ENCODE measurements around the gene ASTN2.
"Not testable (repeated sequence)": the region's sequence is repeated elsewhere in the genome, so short reads cannot be mapped to it uniquely, and the experiment has no call there.

The ASTN2 gene

DNA sequence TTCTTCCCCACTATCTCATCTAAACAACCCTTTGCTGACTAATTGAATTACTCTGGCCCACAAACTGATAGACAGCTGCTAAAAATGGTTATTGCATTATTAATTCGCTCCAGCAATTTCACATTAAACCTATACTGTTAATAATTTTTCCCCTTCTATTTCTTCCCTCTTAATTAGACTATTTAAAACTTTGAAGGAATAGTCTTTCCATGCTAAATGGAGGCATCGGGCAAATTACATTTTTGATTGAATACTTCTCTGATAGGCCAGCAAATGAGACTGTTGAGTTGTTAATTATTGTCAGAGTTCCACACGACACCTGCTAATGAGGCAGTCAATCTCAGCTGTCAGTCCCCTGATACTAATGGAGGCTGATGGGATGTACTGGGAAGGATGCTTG is 485.2 kb downstream of the ASTN2 start:
- H3K27me3 ChIP-seq (ENCODE audit: insufficient read depth, insufficient read length): no peaks in the 10 kb centered on the region
- peaks cover 5% of the 10 kb centered on the region for H3K4me1 ChIP-seq (ENCODE audit: insufficient read depth, insufficient read length)
- DNase-seq (ENCODE audit: low read depth, low spot score): no peak
- no peaks in the 10 kb centered on the region for H3K9me3 ChIP-seq (ENCODE audit: insufficient read depth, low read length)
- no peaks in the 10 kb centered on the region for H3K36me3 ChIP-seq (ENCODE audit: insufficient read depth, insufficient read length, low read length)
- H3K9ac ChIP-seq (ENCODE audit: insufficient read length, low read depth): no peak overlapping the region
- H3K4me3 ChIP-seq (ENCODE audit: insufficient read length, low read depth): no peak overlapping the region
- no peak for TF ChIP-seq YY1 (IDR thresholded peaks at IDR 0.05; ENCODE audit: insufficient read depth, insufficient read length)
- TF ChIP-seq SUZ12 (IDR thresholded peaks at IDR 0.05; ENCODE audit: extremely low read depth, insufficient read depth, insufficient read length): no peak
- TF ChIP-seq ZNF274 (IDR thresholded peaks at IDR 0.05; ENCODE audit: low read depth, low read length): no peak

- no peak for TF ChIP-seq SUZ12 (IDR thresholded peaks at IDR 0.05; ENCODE audit: extremely low read depth, insufficient read depth, insufficient read length)
- no peak for TF ChIP-seq YY1 (IDR thresholded peaks at IDR 0.05; ENCODE audit: insufficient read depth, insufficient read length)
- no peak for TF ChIP-seq ZNF274 (IDR thresholded peaks at IDR 0.05; ENCODE audit: low read depth, low read length)
- no peak overlapping the region for H3K9ac ChIP-seq (ENCODE audit: insufficient read length, low read depth)
- peaks cover 5% of the 10 kb centered on the region for H3K4me1 ChIP-seq (ENCODE audit: insufficient read depth, insufficient read length)
- H3K4me3 ChIP-seq (ENCODE audit: insufficient read length, low read depth): no peak overlapping the region
- no peaks in the 10 kb centered on the region for H3K27me3 ChIP-seq (ENCODE audit: insufficient read depth, insufficient read length)
- no peaks in the 10 kb centered on the region for H3K36me3 ChIP-seq (ENCODE audit: insufficient read depth, insufficient read length, low read length)
- no peaks in the 10 kb centered on the region for H3K9me3 ChIP-seq (ENCODE audit: insufficient read depth, low read length)
- peak; percentile 80 for DNase-seq (ENCODE audit: low read depth, low spot score)
These were observed 486.0 kb downstream of the ASTN2 start for GRCh38 chr9:116928884-116929283.

GRCh38 chr9:116928289-116928688 is 486.6 kb downstream of the ASTN2 start:
- Histone ChIP-seq H3K9ac (ENCODE audit: insufficient read length, low read depth) (no peak overlapping the region), H3K36me3 (ENCODE audit: insufficient read depth, insufficient read length, low read length) (no peaks in the 10 kb centered on the region), H3K4me1 (ENCODE audit: insufficient read depth, insufficient read length) (peaks cover 5% of the 10 kb centered on the region), H3K9me3 (ENCODE audit: insufficient read depth, low read length) (no peaks in the 10 kb centered on the region), H3K27me3 (ENCODE audit: insufficient read depth, insufficient read length) (no peaks in the 10 kb centered on the region), H3K4me3 (ENCODE audit: insufficient read length, low read depth) (no peak overlapping the region)
- no peak for DNase-seq (ENCODE audit: low read depth, low spot score)
- TF ChIP-seq ZNF274 (IDR thresholded peaks at IDR 0.05; ENCODE audit: low read depth, low read length): no peak
- no peak for TF ChIP-seq SUZ12 (IDR thresholded peaks at IDR 0.05; ENCODE audit: extremely low read depth, insufficient read depth, insufficient read length)
- no peak for TF ChIP-seq YY1 (IDR thresholded peaks at IDR 0.05; ENCODE audit: insufficient read depth, insufficient read length)

DNA sequence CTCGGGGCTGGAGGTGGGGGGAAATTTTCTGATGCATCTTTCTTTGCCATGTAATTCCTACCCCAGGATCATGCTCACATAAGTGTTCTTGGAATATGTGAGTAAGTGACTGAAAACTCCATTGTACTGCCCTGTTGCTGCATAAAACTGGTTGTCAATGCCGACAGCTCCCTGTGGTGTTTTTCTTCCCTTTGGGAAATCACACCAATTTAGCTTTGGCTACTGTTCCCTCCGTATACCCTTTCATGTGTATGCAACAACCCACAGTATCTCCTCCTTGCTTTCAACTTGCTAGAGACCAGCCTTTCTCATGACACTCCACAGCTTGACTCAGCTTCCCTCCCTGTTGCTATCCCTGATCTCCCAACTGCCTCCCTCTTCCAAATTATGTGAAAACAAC is 487.1 kb downstream of the ASTN2 start:
- H3K27me3 ChIP-seq (ENCODE audit: insufficient read depth, insufficient read length): no peaks in the 10 kb centered on the region
- H3K4me3 ChIP-seq (ENCODE audit: insufficient read length, low read depth): no peak overlapping the region
- no peak overlapping the region for H3K9ac ChIP-seq (ENCODE audit: insufficient read length, low read depth)
- peaks cover 5% of the 10 kb centered on the region for H3K4me1 ChIP-seq (ENCODE audit: insufficient read depth, insufficient read length)
- H3K9me3 ChIP-seq (ENCODE audit: insufficient read depth, low read length): no peaks in the 10 kb centered on the region
- peak; percentile 27 for DNase-seq (ENCODE audit: low read depth, low spot score)
- TF ChIP-seq YY1 (IDR thresholded peaks at IDR 0.05; ENCODE audit: insufficient read depth, insufficient read length) (no peak), ZNF274 (IDR thresholded peaks at IDR 0.05; ENCODE audit: low read depth, low read length) (no peak), SUZ12 (IDR thresholded peaks at IDR 0.05; ENCODE audit: extremely low read depth, insufficient read depth, insufficient read length) (no peak)
- H3K36me3 ChIP-seq (ENCODE audit: insufficient read depth, insufficient read length, low read length): no peaks in the 10 kb centered on the region

DNA sequence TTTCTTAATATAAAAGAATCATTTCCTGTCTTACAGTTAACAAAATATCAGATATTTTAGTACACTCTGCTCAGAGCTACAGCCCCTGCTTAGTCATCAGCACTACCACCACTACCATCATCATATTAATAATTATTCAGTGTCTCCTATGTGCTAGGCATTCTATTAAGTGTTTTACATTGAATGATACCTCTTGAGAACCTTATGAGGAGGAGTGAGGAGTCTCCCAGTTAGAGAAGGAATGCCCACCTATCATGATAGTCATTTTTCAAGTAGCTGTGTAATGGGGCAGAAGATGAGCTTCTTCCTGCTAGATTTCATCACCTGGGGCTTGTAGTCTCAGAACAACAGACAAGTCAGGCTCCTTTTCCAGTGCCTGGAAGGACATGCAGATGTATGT is 489.7 kb downstream of the ASTN2 start:
- Histone ChIP-seq H3K4me1 (ENCODE audit: insufficient read depth, insufficient read length) (peaks cover 3% of the 10 kb centered on the region), H3K36me3 (ENCODE audit: insufficient read depth, insufficient read length, low read length) (no peaks in the 10 kb centered on the region), H3K27me3 (ENCODE audit: insufficient read depth, insufficient read length) (no peaks in the 10 kb centered on the region), H3K9ac (ENCODE audit: insufficient read length, low read depth) (no peak overlapping the region), H3K9me3 (ENCODE audit: insufficient read depth, low read length) (no peaks in the 10 kb centered on the region), H3K4me3 (ENCODE audit: insufficient read length, low read depth) (no peak overlapping the region)
- DNase-seq (ENCODE audit: low read depth, low spot score): no peak
- TF ChIP-seq ZNF274 (IDR thresholded peaks at IDR 0.05; ENCODE audit: low read depth, low read length) (no peak), SUZ12 (IDR thresholded peaks at IDR 0.05; ENCODE audit: extremely low read depth, insufficient read depth, insufficient read length) (no peak), YY1 (IDR thresholded peaks at IDR 0.05; ENCODE audit: insufficient read depth, insufficient read length) (no peak)

DNA sequence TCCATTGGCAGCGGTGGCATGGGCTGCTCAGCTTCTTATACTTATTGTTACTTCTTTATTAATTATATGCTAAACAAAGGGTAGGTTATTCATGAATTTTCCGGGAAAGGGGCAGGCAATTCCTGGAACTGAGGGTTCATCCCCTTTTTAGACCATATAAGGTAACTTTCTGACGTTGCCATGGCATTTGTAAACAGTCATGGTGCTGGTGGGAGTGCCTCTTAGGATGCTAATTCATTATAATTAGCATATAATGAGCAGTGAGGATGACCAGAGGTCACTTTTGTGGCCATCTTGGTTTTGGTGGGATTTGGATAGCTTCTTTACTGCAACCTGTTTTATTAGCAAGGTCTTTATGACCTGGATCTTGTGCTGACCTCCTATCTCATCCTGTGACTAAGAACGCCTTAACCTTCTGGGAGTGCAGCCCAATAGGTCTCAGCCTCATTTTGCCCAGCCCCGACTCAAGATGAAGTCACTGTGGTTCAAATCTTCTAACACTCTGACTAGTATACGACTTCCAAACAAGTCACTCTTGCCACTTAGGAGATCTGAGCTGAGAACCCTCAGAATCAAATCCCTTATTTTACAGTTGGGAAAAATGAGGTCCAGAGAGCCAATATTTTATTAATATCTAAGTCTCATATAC is 490.3 kb downstream of the ASTN2 start:
- Histone ChIP-seq H3K4me1 (ENCODE audit: insufficient read depth, insufficient read length) (peaks cover 3% of the 10 kb centered on the region), H3K9me3 (ENCODE audit: insufficient read depth, low read length) (no peaks in the 10 kb centered on the region), H3K4me3 (ENCODE audit: insufficient read length, low read depth) (no peak overlapping the region), H3K36me3 (ENCODE audit: insufficient read depth, insufficient read length, low read length) (no peaks in the 10 kb centered on the region), H3K27me3 (ENCODE audit: insufficient read depth, insufficient read length) (no peaks in the 10 kb centered on the region), H3K9ac (ENCODE audit: insufficient read length, low read depth) (no peak overlapping the region)
- no peak for DNase-seq (ENCODE audit: low read depth, low spot score)
- TF ChIP-seq YY1 (IDR thresholded peaks at IDR 0.05; ENCODE audit: insufficient read depth, insufficient read length): no peak
- no peak for TF ChIP-seq SUZ12 (IDR thresholded peaks at IDR 0.05; ENCODE audit: extremely low read depth, insufficient read depth, insufficient read length)
- TF ChIP-seq ZNF274 (IDR thresholded peaks at IDR 0.05; ENCODE audit: low read depth, low read length): no peak

GRCh38 chr9:116917895-116918508 is 496.9 kb downstream of the ASTN2 start:
- H3K36me3 ChIP-seq (ENCODE audit: insufficient read depth, insufficient read length, low read length); H3K4me3 ChIP-seq (ENCODE audit: insufficient read length, low read depth); H3K27me3 ChIP-seq (ENCODE audit: insufficient read depth, insufficient read length); H3K9ac ChIP-seq (ENCODE audit: insufficient read length, low read depth); DNase-seq (ENCODE audit: low read depth, low spot score); H3K4me1 ChIP-seq (ENCODE audit: insufficient read depth, insufficient read length); H3K9me3 ChIP-seq (ENCODE audit: insufficient read depth, low read length): not testable (repeated sequence)

All from NT2/D1 (cell line).